GM12801 (cell line): ENCODE measurements around the gene L3HYPDH.

Experiments used
- CTCF ChIP-seq: IDR thresholded peaks from one replicate; pipeline ENCODE4 v1.5.1; 2011; ENCODE audit warnings: control low read depth; ENCODE audit not compliant: insufficient read length; ENCODE audit errors: extremely low read depth

Gene L3HYPDH

GRCh38 chr14:59460378-59460777 is 23.8 kb downstream of the L3HYPDH start:
- no peak for TF ChIP-seq CTCF

GRCh38 chr14:59458486-59458885 is 25.7 kb downstream of the L3HYPDH start:
- no peak for TF ChIP-seq CTCF

DNA sequence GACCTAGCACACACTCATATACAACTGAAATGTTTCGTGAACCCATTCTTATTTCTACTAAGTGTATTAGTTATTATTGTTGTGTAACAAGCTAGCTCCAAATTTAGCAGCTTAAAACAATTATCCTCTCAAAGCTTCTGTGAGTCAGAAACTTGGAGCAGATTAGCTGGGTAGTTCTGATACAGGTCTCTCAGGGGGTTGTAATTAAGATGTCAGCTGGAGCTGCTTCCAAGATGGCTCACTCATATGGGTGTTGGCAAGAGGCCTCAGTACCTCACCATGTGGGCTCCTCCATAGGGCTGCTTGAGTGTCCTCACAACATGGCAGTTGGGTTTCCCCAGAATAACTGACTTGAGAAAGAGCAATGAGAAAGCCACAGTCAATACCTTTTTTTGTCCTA is 28.8 kb downstream of the L3HYPDH start:
- TF ChIP-seq CTCF, result no peak

DNA sequence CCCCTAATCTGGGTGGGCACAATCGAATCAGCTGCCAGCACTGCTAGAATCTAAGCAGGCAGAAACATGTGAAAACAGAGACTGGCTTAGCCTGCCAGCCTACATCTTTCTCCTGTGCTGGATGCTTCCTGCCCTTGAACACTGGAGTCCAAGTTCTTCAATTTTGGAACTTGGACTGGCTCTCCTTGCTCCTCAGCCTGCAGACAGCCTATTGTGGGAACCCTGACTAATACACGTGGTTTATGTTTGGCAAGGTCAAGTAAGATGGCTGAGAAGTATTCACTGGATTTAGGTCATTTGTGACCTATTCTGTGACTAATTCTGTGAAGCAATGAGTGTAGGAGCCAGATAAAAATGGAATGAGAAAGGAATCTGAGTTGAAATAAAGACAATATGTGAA is 30.1 kb downstream of the L3HYPDH start:
- TF ChIP-seq CTCF, result no peak

GRCh38 chr14:59451849-59452248 is 32.4 kb downstream of the L3HYPDH start:
- no peak for TF ChIP-seq CTCF

- no peak for TF ChIP-seq CTCF
Measured at GRCh38 chr14:59450716-59451115, 33.5 kb downstream of the L3HYPDH start.

DNA sequence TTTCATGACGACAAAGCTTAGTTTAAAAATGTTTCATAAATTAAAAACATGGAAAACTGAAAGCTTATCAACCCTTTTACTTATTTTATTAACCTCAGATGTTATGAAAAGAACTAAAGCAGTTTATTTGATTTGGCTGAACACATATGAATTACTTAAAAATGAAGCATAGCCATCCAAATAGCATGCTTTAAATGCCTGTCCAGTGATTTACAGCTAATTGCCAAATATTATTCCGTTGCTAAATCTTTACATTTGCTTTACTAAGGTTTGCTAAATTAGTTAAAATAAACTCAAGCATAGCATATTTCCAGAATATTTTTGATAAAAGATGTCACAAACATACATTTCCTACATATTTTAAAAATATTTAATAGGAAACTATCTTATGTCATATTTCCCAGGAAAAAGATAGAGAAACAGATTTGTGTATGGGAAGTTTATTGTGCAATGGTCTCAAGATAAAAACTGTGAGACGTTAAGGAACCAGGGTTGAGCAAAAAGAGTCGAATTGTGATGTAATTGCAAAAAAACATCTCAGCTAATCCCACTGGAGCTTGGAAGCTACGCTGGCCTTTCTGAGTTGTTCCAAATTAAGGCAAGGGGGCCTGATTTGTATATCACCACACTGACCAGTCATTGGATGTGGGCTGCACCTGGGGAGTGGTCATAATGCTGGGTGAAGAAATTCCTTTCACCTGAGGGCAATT is 44.8 kb downstream of the L3HYPDH start:
- no peak for TF ChIP-seq CTCF
